Activated T-helper 9 cell treated with anti-CD3 and anti-CD28 coated beads, Interleukin-2, amount 50 U/mL, for 16 hours (primary cell): Measurements from ENCODE around the gene LHX3.

Source experiments
- DNase-seq: peaks from one replicate; pipeline ENCODE4 v3.0.0-alpha.2; 2020; ENCODE audit warnings: low read depth

The LHX3 gene

DNA sequence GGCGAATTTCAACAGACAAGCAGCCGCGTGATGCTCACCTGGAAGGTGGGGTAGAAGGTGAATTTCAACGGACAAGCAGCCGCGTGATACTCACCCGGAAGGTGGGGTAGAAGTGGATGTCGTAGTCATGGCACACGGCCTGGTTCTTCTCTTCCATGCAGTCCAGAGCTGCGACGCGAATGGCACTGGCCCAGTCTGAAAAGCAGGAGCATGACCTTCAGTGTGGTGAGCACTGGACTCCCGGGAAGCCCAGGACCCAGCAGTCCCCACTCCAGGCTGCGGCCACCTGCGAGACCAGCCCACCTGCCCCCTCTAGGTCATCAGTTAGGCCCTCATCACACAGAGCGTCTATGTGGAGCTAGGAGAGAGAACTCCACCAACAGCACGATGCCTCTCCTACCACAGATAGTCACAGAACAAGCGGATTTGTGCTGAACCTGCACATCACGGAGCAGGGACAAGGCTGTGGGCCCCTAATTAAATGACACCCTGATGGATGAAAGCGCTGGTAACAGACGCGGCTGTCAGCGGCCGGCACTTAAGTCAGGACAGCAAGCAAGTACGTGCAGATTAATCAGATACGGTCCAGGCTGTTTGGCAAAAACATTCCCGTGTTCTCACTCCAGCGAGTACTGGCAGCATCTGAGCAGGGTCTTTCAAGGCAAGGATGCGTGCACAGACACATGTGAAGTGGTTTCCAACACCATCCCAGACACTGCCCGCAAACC, 21.9 kb upstream of the LHX3 start:
- no peak for DNase-seq

DNA sequence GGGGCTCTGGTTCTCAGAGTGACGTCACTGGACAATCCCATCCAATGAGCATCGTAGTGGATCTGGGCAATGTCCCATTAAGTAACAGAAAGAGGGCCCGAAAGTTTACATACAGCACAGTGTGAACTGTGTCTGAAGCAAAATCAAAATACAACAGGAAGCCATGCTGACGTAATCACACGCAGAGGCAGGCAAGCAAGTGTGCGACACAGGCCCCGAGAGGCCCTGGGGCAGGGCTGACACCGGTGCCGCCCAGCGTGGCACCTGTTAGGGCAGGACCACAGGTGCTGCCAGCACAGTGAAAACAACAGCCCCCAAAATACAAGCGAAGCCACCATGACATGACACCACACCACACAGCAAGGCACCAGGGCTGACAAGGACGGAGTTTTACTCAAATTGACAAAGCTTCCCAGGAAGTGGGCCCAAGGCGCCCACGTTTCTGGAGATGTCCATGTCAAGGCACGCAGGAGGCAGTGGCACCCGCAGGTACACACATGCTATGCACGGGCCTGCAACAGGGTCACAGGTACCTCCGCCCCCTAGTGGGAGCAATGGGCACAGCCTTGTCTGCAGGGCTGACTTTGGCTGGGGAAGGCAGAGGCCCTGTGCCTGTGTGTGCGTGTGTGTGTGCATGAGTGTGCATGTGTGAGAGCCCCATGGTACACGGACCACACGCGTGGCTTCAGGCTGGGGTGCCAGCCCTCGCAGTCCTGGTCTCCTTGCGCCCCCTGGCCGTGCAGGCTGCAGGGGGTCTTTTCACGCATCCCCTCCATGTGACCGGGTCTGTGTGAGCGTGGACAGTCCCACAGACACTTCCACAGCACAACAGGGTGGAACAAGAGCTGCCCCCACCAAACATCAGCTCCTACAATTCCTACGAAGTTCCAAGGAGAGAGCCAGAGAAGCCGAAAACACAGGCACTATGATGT, 21.1 kb upstream of the LHX3 start:
- peak; percentile 61 for DNase-seq

DNA sequence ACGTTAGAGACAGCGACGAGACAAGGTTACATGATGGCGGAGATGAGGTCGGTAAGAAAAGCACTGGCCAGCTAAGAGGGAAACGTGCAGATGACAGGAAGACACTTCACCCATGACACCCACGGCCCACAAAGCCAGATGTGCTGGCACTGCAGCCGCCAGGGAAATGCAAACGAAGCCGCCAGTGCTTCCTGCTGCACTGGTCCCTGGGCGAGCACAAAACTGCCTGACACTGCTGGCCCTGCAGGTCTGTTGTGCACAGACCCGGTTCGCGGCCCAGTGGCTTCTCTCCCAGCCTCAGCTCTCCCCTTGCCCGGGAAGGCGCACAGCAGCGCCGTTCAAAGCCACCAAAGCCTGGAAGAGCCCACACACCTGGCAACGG, 20.4 kb upstream of the LHX3 start:
- DNase-seq, result no peak

DNA sequence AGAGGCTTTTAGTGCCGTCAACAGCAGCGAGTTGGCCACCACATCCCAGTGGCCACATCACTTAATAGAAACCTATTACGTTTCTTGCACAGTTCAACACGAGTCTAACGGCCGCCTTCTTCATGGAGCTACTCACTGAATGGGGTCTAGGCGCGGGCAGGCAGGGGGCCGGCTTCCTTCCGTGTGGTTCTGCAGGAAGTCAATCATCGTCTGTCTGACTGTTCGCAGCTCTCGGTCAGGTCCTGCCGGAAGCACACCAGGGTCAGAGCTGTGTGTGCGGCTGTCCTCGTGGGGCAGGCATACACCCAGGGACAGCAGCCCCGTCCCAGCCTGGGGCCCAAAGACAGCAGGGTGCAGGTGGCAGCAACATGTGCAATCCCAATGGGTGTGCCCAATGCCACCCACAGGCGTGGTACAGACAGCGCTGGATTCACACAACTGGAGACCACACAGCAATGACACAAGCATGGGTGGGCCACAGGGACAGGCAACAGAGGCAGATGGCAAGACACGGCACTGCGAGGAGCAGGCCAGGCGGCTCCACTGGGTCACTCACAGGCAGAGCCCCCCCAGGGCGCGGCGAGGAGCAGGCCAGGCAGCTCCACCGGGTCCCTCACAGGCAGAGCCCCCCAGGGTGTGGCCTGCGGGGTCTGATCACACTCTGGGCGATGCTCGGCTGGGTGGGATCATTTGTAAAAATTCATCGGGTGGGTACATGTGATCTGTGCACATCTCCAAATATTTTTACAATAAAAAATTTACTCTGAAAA, 19.1 kb upstream of the LHX3 start:
- no peak for DNase-seq

DNA sequence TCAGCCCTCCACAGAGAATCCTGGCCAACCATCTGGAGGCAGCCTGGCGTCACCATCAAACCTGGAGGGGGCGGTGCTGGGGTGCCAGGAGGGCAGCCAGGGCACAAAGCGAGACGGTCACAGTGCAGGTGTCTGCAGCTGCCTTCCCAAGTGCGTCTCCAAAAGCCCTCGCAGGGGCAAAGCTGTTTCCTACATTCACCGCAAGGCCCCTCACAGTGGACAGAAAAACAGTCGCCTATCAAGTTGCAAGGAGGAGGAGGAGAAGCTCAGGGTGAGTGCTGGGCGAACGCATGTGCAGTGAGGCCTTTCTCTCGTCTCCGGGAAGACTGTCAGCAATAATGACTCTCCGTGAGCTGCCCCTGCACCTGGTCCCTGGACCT, 18.0 kb upstream of the LHX3 start:
- no peak for DNase-seq

DNA sequence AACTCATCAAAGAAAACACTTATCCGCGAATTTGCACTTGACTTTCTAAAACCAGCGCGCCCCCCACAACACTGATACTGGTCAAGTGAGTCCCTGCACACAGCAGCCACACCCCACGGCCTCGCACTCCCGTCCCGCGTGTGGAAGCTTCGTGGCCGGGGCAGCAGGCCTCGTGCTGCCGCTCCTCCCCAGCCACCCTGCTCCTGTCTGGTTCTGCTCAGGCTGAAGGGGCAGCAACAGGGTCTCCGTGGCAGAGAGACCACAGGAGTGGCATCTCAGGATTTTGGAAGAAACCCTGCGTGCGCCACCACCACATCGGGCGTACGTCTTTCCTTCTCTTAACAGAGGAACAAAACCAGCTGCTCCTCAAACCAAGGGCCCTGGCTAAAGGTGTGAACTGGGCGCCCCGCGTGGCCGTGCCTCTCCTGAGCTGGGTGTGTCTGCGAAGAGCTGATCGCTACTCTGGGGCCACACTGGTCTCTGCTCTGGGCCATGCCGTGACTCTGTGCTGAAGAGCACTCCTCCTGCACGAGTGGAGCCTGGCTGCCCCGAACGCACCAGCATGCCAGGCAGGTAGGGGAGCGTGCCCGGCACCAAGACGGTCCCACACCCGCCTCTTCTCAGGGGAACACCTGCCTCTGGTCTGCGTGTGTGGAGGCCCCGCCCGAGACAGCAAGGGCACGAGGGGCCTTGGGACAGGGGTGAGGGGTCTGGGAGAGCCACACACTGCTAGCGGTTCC, 17.4 kb upstream of the LHX3 start:
- no peak for DNase-seq

DNA sequence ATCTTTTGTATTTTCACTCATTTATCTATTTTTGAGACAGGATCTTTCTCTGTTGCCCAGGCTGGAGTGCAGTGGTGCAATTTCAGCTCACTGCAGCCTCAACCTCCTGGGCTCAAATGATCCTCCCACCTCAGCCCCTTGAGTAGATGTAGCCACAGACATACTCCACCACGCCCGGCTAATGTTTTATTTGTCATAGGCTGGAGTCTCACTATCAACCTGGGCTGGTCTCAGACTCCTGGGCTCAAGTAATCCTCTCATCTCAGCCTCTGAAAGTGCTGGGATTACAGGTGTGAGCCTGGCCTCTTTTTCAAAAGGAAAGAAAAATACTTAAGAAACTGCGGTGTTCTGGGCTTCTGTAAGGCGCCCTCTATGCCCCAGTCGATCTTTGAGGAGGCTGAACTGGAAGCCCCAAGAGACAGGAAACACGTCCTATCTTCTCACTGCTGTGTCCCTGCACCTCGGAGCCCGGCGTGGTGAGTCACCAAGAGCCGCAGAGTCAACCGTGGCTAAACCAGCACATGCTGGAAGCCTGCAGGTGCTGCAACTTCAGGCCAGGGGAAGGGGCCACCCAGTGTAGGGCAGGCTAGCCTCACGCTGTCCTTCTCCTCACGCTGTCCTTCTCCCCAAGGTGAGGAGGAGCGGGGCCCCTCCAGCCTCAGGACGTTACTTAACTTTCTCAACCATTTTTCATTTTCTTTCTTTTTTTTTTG, 15.2 kb upstream of the LHX3 start:
- DNase-seq, result peak; percentile 19

DNA sequence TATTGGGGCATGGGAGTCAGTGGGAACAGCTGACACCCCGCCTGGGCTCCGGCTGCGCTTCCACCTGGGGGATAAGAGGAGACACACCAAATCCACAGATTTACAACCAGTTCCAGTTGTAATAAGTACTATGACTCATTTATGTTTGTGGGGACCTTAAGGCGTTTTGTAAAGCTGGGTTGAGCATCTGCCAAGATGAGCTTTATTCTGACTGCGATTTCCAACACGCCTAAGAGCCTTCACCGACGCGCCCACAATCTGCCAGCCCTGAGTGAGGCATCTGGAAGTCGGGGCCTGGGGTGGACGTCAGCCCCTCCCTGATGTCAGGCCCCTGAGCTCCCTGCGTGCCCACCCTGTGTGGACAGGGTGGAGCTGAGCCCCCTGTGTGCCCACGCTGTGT, 14.3 kb upstream of the LHX3 start:
- DNase-seq, result no peak

DNA sequence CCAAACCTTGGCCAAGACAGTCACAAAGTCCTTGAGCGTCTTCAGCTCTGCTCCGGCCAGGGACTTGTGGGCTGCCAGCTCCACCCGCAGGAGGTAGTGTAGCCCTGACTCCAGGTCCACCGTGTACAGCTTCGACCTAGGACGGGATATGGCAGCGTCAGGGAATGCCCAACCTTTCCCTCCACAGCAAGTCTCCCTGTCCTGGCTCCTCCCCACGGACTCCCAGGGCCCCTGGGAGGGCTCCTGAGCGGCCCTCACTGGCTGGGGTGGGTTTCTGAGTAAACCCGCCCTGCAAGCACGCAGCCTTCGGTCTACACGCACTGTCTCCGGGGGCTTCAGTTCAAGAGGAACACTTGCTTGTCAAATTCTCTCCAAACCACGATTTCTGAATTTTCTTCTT, 13.7 kb upstream of the LHX3 start:
- no peak for DNase-seq

DNA sequence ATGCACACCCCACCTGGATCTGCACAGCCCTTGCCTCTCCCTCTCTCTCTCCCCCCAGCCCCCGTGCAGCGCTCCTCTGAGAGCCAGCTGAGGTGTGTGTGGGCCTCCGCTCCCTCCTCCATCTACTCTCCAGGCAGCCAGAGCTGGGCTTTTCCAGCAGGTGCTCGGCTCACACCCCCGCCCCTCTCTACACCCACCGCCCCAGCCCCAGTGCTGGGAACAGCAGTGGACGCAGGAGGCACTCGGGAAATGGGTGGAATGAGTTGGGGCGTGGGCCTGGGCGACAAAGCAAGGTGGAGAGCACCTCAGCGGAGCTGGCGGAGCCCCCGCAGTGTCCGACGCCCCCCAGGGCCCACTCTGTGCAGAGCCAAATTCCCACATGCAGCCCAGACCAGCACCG, 13.3 kb upstream of the LHX3 start:
- DNase-seq, result no peak

DNA sequence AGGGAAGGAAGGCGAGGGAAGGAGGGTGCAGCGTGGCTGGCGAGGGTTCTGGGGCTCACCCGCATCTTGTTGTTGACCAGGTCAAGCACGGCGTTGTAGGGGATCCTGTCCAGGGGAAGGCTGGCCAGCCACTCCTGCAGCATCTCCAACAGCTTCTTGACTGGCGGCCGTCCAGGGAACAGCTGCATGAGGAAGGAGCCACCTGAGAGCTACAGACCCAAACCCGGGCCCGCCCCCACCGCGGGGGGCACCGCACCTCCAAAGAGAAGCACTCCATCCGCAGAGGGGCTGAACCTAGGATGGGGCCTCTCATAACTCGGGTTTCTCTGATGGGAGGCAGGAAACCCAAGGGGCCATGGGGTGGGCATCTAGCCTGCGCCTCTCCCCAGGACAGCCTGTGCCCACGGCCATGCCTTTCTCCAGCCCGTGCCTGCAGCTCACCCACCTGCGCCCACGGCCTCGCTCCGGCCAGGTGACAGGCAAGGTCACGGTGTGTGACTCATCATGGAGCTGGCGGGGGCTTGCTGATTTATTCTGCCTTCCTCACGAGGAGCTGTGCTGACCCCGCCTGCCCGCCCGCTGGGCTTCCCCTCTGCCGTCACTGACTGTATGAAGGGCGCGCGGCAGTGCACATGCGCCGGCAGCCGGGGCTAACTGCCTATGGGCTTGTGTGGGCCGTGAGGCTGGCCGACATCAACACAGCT, 11.8 kb upstream of the LHX3 start:
- DNase-seq, result no peak

DNA sequence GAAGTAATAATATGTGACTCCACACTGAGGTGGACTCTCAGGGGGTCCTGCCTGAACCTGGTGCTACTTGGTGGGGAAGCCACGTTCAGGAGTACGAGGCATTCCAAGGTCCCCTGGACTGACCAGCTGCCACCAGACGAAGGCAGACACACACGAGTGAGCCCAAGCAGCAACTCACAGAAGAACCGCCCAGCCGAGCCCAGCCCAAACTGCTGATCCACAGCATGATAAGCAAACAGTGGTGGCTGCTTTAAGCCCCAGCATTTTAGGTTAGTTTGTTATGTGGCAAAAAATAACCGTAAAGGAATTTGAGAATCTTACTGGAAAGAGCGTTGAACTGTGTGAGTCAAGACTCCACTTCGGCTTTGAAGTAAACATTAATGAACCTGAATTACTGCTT, 8.8 kb upstream of the LHX3 start:
- DNase-seq, result no peak

DNA sequence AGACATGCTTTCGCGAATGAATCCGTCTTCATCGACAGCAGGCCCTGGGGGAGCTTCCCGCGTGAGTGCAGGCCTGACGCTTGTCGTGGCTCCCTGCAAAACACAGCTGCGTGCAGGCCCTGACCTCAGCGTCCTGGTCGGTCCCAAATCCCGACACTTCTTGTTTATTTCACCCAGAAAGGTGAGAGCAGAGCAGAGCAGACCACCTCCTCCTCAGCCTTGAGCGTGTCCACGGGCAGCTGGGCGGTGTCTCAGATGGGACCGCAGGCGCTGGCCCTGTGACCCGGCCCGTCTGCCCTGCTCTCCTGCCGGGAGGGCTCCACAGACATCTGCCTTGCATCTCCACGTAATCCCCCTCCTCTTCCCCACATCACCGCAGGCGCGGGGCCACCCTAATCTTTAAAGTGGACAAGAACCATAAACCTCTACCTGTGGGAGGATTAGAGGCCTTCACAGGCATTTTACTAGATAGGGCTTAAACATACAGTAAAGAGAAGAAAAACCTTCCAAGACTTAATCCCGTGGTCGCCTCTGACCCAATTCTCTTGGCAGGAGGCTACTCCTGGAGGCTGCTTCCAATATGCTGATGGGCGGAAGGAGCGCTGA, 7.5 kb upstream of the LHX3 start:
- no peak for DNase-seq

DNA sequence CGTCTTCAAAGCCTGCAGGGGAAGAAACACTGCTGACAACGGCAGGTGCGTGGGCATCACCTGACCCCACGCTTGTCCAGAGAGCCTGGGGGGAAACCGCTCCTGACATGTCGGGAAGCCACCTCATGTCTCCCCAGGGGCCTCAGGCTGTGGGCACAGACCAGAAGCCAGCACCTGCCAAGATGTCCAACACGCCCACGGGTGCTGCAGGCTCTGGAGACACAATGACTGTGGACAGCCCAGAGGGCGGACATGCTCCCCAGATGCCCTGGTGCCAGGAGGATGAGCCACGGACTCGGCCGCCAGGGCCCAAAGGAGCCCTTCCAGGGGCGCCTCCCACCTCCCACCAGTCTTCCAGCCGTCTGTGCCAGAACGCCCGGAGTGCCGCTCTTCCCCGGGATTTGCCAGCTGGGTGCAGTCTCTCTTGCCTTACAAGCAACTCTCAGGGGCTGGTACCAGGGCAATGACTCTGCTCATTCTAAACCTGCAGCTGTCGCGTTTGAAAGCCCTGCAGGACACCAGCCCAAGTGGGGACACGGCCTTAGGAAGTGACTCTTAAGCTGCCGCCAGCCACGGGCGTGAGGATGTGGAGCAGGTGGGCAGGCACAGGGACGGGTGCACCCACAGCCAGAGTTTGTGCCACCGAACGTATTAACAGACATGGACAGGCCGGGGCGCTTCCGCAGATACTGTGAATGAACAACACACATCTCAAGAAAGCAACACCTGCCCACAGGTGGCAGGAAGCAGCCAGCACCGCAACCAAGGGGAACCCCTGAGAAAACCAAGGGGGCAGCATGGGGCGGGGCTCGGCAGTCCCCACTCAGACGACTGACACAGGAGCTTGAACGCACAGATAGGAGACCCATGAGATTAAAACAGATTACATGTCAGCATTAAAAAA, 6.8 kb upstream of the LHX3 start:
- DNase-seq, result no peak

DNA sequence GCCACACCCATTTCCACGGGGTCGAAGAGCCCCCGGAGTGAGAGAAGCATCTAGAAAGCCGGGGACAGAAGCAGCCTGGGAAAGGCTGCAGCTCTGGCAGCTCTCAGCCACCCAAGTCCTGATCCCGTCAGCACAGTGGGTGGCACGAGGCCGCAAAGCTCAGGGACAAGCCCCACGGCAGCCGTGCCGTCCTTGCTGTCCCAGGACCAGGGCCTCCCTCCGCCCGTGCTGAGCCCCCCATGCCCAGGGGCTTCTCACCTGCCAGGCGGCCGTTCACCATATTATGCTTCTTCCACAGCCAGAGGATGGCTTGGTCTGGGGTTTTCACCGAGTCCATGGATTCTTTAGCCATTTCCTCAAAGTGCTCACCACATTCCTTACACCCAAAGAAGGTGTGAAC, 6.1 kb upstream of the LHX3 start:
- no peak for DNase-seq

DNA sequence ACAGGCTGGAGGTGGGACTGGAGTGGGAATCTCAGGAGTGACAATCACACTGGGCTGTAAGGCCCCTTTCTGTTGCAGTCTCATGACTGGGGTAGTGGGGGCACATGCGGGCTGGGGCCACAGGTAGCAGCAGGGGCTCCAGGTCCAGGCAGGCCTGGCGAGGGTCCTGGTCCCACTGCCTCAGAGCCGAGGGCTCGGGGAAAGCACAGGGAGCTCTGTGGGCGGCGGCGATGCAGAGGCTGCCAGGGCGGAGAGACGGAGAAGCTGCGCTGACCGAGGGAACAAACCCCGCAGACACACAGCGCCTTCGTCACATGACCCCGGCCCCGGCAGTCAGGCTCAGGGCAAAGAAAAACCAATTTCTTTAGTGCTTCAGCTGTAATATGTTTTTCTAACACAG, 5.3 kb upstream of the LHX3 start:
- no peak for DNase-seq

DNA sequence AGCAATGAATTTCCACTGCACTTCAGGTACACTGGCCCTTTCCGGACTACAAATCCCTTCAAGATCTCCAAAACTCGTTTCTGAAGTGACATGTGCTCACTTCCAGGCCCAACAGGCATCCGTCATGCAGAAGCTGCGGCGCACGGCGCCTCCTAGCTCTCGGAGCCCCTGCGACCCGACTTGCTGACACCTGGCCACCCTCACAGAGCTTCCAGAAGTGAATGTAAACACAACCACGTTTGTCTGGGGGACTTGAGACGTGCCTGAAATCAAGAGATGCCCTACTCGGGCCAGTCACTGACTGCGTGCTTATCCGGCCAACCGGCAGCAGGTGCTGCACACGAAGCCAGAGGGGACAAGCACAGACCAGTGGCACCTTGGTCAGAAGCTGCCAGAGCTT, 4.9 kb upstream of the LHX3 start:
- no peak for DNase-seq

DNA sequence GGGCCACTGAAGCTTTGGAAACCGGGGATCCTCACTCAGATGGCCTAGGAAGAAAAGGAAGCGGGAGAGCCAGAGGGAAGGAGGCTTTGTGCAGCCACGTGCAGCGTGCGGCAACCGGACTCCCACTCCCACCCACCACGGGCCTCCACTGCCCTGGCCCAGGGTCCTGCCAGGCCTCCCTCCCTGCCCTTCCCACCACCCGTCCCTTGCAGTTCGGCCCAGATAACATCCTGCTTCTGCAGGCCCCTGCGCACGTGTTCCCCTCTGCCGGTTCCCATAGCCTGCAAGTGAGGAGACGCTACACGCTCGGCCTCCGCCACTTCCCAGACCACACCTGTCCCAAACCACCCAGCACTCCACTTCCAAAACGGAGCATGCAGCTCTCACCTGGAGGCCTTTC, 4.3 kb upstream of the LHX3 start:
- no peak for DNase-seq

DNA sequence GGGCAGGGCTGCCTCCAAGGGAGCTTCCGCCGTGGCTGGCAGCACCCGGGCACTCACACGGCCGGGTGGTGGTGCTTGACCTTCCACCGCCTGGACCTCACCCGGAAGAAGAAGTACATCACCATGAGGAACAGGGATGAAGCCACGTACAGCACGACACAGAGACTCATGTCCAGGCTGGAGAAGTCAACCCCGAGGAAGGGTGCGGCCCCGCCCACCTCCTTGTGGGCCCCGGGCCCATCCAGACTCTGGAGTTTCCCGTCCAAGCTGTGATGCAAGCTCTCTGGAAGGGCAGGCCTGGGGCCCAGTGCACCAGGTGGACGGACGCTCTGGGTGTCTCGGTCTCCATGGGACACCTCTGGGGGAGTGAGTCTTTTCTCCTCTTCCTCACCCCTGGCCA, 3.7 kb upstream of the LHX3 start:
- no peak for DNase-seq
